Measurements from ENCODE around the gene DDX39B.

The DDX39B gene

GRCh38 chr6:31543639-31544038 is 1.8 kb upstream of the DDX39B start:
- peak overlapping the region; percentile 97 for H3K27ac ChIP-seq
- TF ChIP-seq ZFX (IDR thresholded peaks at IDR 0.05; ENCODE audit: borderline replicate concordance) (no peak), CTCF (IDR thresholded peaks at IDR 0.05) (no peak)

DNA sequence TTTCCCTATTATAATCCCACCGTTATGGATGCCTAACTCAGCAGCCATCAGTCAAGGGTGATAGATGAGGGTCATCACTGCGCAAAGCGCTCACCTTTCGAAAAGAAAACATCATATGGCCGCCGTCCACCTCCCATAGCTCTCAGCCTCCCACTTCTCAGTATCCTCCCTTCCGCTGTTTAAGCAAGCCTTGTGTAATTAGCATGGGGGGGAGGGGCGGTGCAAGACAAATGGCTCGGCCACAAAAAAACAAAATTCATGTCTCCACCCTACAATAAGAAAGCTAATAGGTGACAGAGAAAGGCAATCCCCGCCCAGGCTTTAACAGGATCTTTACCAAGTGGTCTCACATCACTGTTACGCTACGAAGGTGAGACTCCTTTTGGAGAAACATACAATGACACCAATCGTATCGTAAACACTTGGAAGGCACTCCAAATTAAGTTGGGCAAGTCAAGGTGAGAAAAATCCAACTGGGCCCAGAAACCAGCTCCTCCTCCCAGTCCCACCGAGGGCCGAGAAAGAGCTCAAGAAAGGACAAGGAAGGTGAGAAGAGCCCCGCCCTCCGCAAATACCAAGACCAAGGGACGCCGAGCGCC is 645 bp downstream of the DDX39B start:
- TF ChIP-seq CTCF (IDR thresholded peaks at IDR 0.05) (no peak), ZFX (IDR thresholded peaks at IDR 0.05; ENCODE audit: borderline replicate concordance) (no peak)
- H3K27ac ChIP-seq = peak overlapping the region; percentile 97

GRCh38 chr6:31540640-31541039 is 1.2 kb downstream of the DDX39B start:
- TF ChIP-seq ZFX (IDR thresholded peaks at IDR 0.05; ENCODE audit: borderline replicate concordance) = no peak
- no peak for TF ChIP-seq CTCF (IDR thresholded peaks at IDR 0.05)
- H3K27ac ChIP-seq = peak overlapping the region; percentile 97

DNA sequence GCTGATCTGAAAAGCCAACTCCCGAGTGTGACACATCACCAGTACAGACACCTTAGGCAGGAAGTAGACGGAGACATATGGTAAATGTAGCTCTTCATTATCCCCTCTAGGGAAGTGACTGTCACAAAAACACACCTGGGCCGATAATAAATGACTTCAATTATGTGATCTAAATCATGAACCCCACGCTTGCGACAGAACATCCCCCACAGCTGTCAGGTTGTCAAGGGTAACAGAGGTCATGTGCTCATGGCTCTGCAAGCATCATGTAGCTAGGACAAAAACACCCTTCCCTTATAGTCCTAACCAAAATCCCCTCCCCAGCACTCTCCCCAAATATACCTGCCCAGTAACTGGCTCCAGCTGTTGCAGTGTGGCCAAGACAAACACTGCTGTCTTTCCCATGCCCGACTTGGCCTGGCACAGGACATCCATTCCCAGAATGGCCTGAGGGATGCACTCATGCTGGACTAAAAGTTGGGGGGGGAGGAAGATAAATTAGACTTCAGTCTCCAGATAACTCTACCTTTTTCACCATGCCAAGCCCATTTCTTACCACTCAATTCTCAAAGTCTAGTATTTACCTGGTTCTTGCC is 2.9 kb downstream of the DDX39B start:
- no peak for TF ChIP-seq ZFX (IDR thresholded peaks at IDR 0.05; ENCODE audit: borderline replicate concordance)
- TF ChIP-seq CTCF (IDR thresholded peaks at IDR 0.05) = no peak
- no peak overlapping the region for H3K27ac ChIP-seq

DNA sequence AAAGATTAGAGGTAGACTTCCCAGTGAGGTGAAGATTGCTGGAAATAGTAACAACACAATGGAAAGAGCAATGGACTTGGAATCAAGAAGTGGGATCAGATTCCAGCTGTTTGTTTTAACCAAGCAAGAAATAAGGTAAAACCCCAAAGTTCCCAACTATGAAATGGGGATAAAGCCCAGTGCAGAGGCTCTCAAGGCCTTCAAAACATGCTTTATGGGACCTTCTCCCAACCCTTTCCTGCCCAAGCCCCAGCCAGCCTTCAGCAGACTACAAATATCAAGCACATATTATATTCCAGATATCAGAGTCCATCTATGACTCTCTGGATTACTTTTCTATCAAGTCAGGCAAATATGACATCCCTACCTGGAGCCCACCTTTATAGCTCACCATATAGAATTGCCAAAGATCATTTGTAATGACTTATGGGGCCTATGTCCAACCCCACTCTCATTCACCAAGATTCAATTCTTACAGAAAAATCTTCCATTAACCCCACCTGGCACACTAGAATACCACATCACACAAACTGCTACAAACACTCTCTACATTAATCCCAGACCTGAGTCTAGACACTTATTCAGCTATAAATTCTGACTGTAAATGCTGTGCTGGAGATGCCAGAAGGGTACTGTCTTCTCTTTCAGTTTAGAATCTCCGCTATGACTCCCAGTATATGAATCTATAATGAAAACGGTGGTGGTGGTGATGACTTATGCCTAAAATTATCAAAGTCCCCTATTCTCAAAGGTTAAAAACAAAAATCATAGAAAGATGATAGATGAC is 6.1 kb downstream of the DDX39B start:
- H3K27ac ChIP-seq = no peak overlapping the region
- TF ChIP-seq CTCF (IDR thresholded peaks at IDR 0.05) (no peak), ZFX (IDR thresholded peaks at IDR 0.05; ENCODE audit: borderline replicate concordance) (no peak)

DNA sequence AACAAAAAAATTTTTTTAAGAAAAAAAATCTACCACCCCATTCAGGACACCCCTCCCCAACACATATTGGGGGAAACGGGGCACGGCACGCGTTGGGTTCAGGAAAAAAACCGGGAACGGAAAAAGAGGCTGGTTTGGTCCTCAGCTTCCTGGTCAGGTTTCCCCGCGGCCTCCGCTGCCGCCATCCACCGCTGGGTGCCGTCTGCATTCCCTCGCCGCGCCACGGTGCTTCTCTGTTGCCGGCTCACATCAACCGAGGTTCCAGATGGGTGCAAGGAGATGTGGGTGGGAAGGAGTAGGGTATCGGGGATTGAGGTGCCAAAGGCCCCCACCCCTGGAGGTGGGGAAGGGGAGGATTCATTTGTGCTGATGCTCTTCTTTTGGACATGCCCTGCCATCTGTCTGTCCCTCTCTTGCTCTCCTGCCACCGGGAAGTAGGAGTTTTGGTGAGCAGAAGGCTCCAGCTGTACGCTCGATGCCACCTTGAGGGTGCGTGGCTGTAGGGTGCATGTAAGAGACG is 7.2 kb downstream of the DDX39B start:
- TF ChIP-seq ZFX (IDR thresholded peaks at IDR 0.05; ENCODE audit: borderline replicate concordance) (no peak), CTCF (IDR thresholded peaks at IDR 0.05) (no peak)
- H3K27ac ChIP-seq = no peak overlapping the region

- TF ChIP-seq CTCF (IDR thresholded peaks at IDR 0.05) (no peak), ZFX (IDR thresholded peaks at IDR 0.05; ENCODE audit: borderline replicate concordance) (no peak)
- H3K27ac ChIP-seq = no peak overlapping the region
These were observed 7.8 kb downstream of the DDX39B start for GRCh38 chr6:31534011-31534410.
